T-helper 9 cell (primary cell): Measurements from ENCODE around the gene NCAPD3.
"Not testable (repeated sequence)": the region's sequence is repeated elsewhere in the genome, so short reads cannot be mapped to it uniquely, and the experiment has no call there.

Experiments used
- DNase-seq: peaks from one replicate; pipeline ENCODE4 v3.0.0-alpha.2; 2020

Gene NCAPD3

DNA sequence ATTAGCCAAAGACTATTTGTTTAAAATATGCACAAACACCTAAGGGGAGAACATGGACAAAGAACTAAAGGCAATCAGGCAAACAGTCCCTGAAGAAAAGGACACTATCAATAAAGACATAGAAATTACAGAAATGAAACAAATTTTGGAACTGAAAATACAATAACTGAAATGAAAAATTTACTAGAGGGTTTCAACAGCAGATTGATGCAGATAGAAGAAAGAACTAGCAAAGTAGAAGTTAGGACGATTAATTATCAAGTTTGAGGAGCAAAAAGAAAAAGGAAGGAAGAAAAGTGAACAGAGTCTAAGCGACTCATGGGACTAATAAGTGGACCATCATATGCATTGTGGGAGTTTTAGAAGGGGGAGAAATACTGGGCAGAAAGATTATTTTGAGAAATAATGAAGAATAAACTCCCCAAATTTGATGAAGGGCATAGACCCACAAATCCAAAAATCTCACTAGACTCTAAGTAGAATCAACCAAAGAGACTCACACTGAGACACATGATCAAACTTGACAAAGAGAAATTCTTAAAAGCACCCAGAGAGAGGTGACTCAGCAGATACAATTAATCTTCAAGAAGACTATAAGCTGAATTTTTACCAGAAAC is 92.0 kb downstream of the NCAPD3 start:
- DNase-seq: no peak

- no peak for DNase-seq
These were observed 97.4 kb downstream of the NCAPD3 start for GRCh38 chr11:134126217-134126822.

DNA sequence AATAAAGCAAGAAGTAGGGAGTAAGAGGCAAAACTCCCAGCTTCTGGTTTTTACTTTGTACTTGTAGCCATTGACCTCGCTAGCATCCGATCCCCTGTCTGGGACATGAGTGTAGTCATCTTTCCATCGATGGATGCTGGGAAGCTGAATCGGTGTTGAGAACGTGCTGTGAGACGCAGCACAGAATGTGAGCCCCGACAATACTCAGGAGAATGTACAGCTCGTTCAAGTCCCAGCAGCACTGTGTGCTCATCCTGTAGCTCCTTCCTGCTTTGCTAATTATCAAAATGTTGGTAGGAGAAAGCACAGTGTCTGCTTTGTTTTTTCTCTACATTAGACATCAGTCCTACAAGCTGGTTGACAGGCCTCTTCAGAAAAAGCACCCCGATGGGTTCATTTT is 98.3 kb downstream of the NCAPD3 start:
- DNase-seq: no peak

- no peak for DNase-seq
These were observed 98.9 kb downstream of the NCAPD3 start for GRCh38 chr11:134124660-134125451.

DNA sequence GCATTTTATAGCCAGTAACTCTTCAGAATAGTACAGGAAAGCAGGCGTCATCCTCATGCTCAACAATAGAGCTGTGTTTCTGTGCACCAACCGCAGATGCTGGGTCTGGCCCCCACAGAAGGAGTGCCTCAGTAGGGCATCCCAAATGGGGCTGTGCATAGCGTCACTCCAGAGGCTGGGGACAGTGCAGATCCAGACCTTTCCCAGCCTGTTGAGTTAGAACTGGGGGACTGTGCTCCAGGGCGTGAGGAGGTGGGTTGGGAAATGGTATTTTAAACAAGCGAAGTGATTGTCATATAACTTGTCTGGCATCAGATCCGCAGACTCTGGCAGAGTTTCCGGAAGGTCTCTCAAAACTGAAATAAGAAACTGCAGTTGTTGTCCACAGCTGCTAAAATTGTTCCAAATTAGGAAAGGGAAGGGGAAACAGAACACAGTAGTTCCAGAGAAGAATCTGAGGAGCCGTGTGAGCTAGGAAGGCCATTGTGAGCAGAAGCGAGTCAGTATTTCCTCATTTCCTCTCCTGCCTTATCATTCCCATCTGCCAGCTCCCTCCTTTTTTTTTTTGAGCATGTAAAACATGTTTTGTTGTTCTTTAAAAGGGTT is 102.7 kb downstream of the NCAPD3 start:
- DNase-seq: no peak

DNA sequence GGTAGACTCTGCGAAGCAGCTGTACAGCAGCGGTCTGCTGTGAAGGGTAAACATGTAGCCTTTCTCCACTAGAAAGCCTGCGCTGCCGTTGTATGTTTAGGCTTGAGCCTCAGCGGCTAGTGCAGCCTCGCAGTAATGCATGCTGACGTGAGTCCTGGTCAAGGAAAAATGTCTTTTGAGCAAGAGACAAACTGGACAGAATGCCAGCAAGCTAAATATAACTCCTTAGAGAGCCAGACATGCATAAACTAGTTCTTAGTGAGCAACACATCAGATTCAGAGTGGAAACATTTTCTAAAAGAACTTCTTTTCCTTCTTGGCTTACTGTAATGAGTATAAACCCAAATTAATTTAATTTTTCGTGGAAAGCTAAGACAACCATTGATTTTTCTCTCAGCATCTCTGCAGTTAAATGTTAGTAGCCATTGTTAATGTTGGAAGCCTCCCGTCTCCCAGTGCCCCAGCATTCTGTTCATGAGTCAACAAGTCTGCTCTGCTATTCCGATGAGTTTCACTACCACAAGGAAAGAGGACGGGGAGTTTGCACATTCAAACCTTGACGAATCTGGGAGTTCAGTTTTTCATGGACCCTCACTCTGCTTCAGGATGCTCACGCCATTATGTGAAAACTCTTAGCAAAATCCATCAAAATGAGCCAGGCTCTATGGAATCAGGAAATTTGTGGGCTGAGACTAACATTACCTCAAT is 103.5 kb downstream of the NCAPD3 start:
- DNase-seq: no peak

GRCh38 chr11:134119094-134119493 is 104.7 kb downstream of the NCAPD3 start:
- no peak for DNase-seq

DNA sequence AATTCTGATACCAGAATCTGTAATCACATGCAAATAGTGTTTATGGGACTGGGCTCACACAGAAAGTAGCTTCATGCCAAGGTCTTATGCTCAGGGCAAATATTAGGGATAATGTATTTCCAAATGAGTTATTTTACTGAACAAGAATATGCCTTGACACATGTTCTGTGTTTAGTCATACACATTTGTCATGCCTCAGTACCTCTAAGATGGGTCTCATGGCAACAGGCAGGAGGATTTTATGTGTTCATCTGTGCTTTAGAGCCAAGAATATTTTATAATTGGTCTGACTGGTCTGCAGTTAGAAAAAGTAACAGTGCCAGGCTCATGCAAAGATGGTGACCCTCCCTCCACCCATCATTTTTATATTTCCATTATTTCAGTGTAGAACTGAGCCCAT is 105.8 kb downstream of the NCAPD3 start:
- DNase-seq: no peak

GRCh38 chr11:134116210-134116609 is 107.6 kb downstream of the NCAPD3 start:
- DNase-seq: no peak

GRCh38 chr11:134113787-134114186 is 110.0 kb downstream of the NCAPD3 start:
- DNase-seq: not testable (repeated sequence)

DNA sequence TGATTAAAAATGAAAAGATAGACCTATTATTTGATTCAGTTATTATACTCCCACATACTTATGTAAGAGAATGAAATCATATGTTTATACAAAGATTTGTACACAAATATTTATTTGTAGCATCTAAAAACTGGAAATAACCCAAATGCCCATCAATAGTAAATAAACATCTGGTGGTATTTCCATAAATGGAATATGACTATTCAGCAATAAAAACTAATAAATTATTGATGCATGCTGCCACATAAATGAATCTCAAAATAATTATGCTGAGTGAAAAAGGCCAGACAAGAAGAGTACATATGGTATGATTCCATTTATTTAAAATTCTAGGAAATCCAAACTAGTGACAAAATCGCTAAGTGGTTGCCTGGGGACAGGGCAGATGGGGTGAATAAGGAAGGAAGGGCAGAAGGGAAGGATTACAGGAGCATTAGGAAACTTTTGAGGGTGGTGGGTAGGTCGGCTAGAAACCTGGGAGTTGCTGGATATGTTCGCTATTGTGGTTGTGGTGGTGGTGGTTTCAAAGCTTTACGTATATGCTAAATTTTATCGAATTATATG is 113.4 kb downstream of the NCAPD3 start:
- DNase-seq: no peak
